Neuronal stem cell (in vitro differentiated cells): Measurements from ENCODE around the gene NOS1.

Experiments
- DNase-seq: peaks from one replicate; pipeline ENCODE4 v3.0.0-alpha.2; 2013; ENCODE audit warnings: low spot score
- H2AFZ ChIP-seq: one replicate; pipeline ENCODE4 v1.6.1; 2013; ENCODE audit warnings: mild to moderate bottlenecking, low read length, inconsistent platforms
- H2AK5ac ChIP-seq: 2 replicates; pipeline ENCODE4 v1.6.1; 2013; ENCODE audit warnings: low read depth, mild to moderate bottlenecking, inconsistent platforms, low read length, moderate library complexity, mixed read lengths
- H2BK120ac ChIP-seq: 2 replicates; pipeline ENCODE4 v1.6.1; 2013; ENCODE audit warnings: low read depth, mild to moderate bottlenecking, inconsistent platforms, low read length, moderate library complexity, mixed read lengths
- H2BK12ac ChIP-seq: one replicate; pipeline ENCODE4 v1.6.1; 2013; ENCODE audit warnings: low read length, inconsistent platforms
- H2BK15ac ChIP-seq: 2 replicates; pipeline ENCODE4 v1.6.1; 2013; ENCODE audit warnings: mild to moderate bottlenecking, low read length, inconsistent platforms, mixed read lengths
- H2BK5ac ChIP-seq: one replicate; pipeline ENCODE4 v1.6.1; 2013; ENCODE audit warnings: inconsistent platforms, mild to moderate bottlenecking, low read length, moderate library complexity
- H3K14ac ChIP-seq: one replicate; pipeline ENCODE4 v1.6.1; 2013; ENCODE audit warnings: low read length, inconsistent platforms
- H3K18ac ChIP-seq: 2 replicates; pipeline ENCODE4 v1.6.1; 2013; ENCODE audit warnings: low read length, inconsistent platforms
- H3K23ac ChIP-seq: 2 replicates; pipeline ENCODE4 v1.6.1; 2013; ENCODE audit warnings: low read depth, mild to moderate bottlenecking, mixed read lengths, low read length, inconsistent platforms; ENCODE audit not compliant: poor library complexity
- H3K27ac ChIP-seq: replicated peaks from 3 replicates; pipeline ENCODE4 v1.5.1; 2013; ENCODE audit warnings: low read length, inconsistent platforms
- H3K27me3 ChIP-seq, 3 experiments: 2 replicates each; pipeline ENCODE4 v1.6.1; 2013; ENCODE audit warnings: low read length in 3 of 3, mild to moderate bottlenecking in 2 of 3, inconsistent platforms in 1 of 3, low read depth in 1 of 3, mixed read lengths in 1 of 3, moderate library complexity in 1 of 3; ENCODE audit not compliant: control insufficient read depth in 3 of 3, insufficient read depth in 3 of 3
- H3K36me3 ChIP-seq, 2 donors: replicated peaks in 1 of 2; 2 replicates each; pipeline ENCODE4 v1.6.1; 2013; ENCODE audit warnings: low read length in 2 of 2; ENCODE audit not compliant: control insufficient read depth in 2 of 2, insufficient read depth in 2 of 2
- H3K4ac ChIP-seq: 2 replicates; pipeline ENCODE4 v1.6.1; 2013; ENCODE audit warnings: inconsistent platforms, mild to moderate bottlenecking, low read length, moderate library complexity
- H3K4me1 ChIP-seq, 2 donors: 1 replicate in 1 of 2; 2 replicates in 1 of 2; pipeline ENCODE4 v1.6.1; 2013; ENCODE audit warnings: low read length in 2 of 2, low read depth in 1 of 2; ENCODE audit not compliant: control insufficient read depth in 2 of 2, insufficient read depth in 1 of 2
- H3K4me2 ChIP-seq: one replicate; pipeline ENCODE4 v1.6.1; 2013; ENCODE audit warnings: mild to moderate bottlenecking, low read length, inconsistent platforms; ENCODE audit not compliant: insufficient read depth, poor library complexity, severe bottlenecking
- H3K4me3 ChIP-seq, 2 donors: 2 replicates each; pipeline ENCODE4 v1.5.1; 2013; ENCODE audit warnings: low read length in 2 of 2, mild to moderate bottlenecking in 2 of 2, inconsistent platforms in 1 of 2, moderate library complexity in 1 of 2
- H3K79me1 ChIP-seq: one replicate; pipeline ENCODE4 v1.6.1; 2013; ENCODE audit warnings: low read depth, mild to moderate bottlenecking, inconsistent platforms, low read length, moderate library complexity
- H3K9ac ChIP-seq: one replicate; pipeline ENCODE4 v1.6.1; 2013; ENCODE audit warnings: mild to moderate bottlenecking, low read depth, low read length, inconsistent platforms; ENCODE audit not compliant: poor library complexity
- H3K9me3 ChIP-seq, 2 donors: replicated peaks in 1 of 2; 2 replicates each; pipeline versions ENCODE3 to v1.6.1; 2013; ENCODE audit warnings: low read length in 2 of 2, mild to moderate bottlenecking in 2 of 2, inconsistent platforms in 1 of 2, low read depth in 1 of 2, mixed read lengths in 1 of 2, moderate library complexity in 1 of 2; ENCODE audit not compliant: control insufficient read depth in 2 of 2, insufficient read depth in 1 of 2
- H4K8ac ChIP-seq: one replicate; pipeline ENCODE4 v1.6.1; 2013; ENCODE audit warnings: low read depth, mild to moderate bottlenecking, inconsistent platforms, low read length, moderate library complexity
- H4K91ac ChIP-seq: one replicate; pipeline ENCODE4 v1.6.1; 2013; ENCODE audit warnings: low read length, low read depth, mild to moderate bottlenecking, inconsistent platforms; ENCODE audit not compliant: poor library complexity
- WGBS, 2 donors: extraction: QIAGEN DNeasy Blood & Tissue Kit; methylation state at CpG; one replicate each; pipeline ENCODE4 v1.1.7; 2013; ENCODE audit warnings: missing lambda C conversion rate in 2 of 2, mixed read lengths in 1 of 2; ENCODE audit not compliant: insufficient read length in 2 of 2, insufficient replicate concordance in 1 of 2; ENCODE audit errors: extremely low coverage in 2 of 2; 5-methylcytosine and 5-hydroxymethylcytosine counted together

NOS1 gene

GRCh38 chr12:117261247-117261646 lies 100.2 kb downstream of the NOS1 start:
- Histone ChIP-seq H3K4ac (no peak overlapping the region), H2AFZ (no peak overlapping the region), H2AK5ac (no peak overlapping the region), H3K9me3 (peaks cover 0 to 2% of the 10 kb centered on the region in 2 donors), H3K27me3 (no peaks in the 10 kb centered on the region), H4K91ac (no peak overlapping the region), H2BK15ac (no peak overlapping the region), H3K4me1 (no peaks in the 10 kb centered on the region), H3K23ac (no peak overlapping the region), H2BK120ac (no peak overlapping the region), H3K79me1 (no peaks in the 10 kb centered on the region), H3K14ac (no peak overlapping the region), H3K4me2 (no peak overlapping the region), H4K8ac (no peak overlapping the region), H3K27ac (no peak overlapping the region), H3K9ac (no peak overlapping the region), H3K36me3 (no peaks in the 10 kb centered on the region), H2BK5ac (no peak overlapping the region), H3K4me3 (no peak overlapping the region), H2BK12ac (no peak overlapping the region), H3K18ac (no peak overlapping the region)
- no CpG with 5 or more reads among the region's 2 CpGs for WGBS, 2 donors
- DNase-seq, result no peak

- H3K27ac ChIP-seq, result no peak overlapping the region
- no peak overlapping the region for H2BK120ac ChIP-seq
- no peak overlapping the region for H2AK5ac ChIP-seq
- H3K14ac ChIP-seq, result no peak overlapping the region
- H3K18ac ChIP-seq, result no peak overlapping the region
- DNase-seq, result no peak
- no peaks in the 10 kb centered on the region for H3K36me3 ChIP-seq
- no peak overlapping the region for H3K4me3 ChIP-seq
- H2BK12ac ChIP-seq, result no peak overlapping the region
- no peak overlapping the region for H2BK15ac ChIP-seq
- no peak overlapping the region for H3K23ac ChIP-seq
- H3K79me1 ChIP-seq, result no peaks in the 10 kb centered on the region
- WGBS, 2 donors, result 100% methylated on average over 1 of the region's 4 CpGs; no CpG with 5 or more reads in 1 of the 2 donors
- H2AFZ ChIP-seq, result no peak overlapping the region
- H4K8ac ChIP-seq, result no peak overlapping the region
- H3K27me3 ChIP-seq, result peaks cover 0 to 3% (median 0%) of the 10 kb centered on the region in 3 experiments
- H4K91ac ChIP-seq, result no peak overlapping the region
- H2BK5ac ChIP-seq, result no peak overlapping the region
- no peak overlapping the region for H3K4ac ChIP-seq
- H3K4me2 ChIP-seq, result no peak overlapping the region
- peaks cover 0 to 1% of the 10 kb centered on the region in 2 donors for H3K9me3 ChIP-seq
- no peaks in the 10 kb centered on the region for H3K4me1 ChIP-seq
- no peak overlapping the region for H3K9ac ChIP-seq
Observed at GRCh38 chr12:117255386-117255785, 106.0 kb downstream of the NOS1 start.

GRCh38 chr12:117243488-117243887 lies 117.9 kb downstream of the NOS1 start:
- H3K14ac ChIP-seq, result no peak overlapping the region
- no peak overlapping the region for H3K27ac ChIP-seq
- no peak overlapping the region for H3K9ac ChIP-seq
- 100% methylated on average over 1 of the region's 1 CpG; no CpG with 5 or more reads in 1 of the 2 donors for WGBS, 2 donors
- no peaks in the 10 kb centered on the region for H3K79me1 ChIP-seq
- H3K18ac ChIP-seq, result no peak overlapping the region
- no peak overlapping the region for H3K23ac ChIP-seq
- H3K4ac ChIP-seq, result no peak overlapping the region
- no peak overlapping the region for H2BK12ac ChIP-seq
- DNase-seq, result no peak
- H3K9me3 ChIP-seq, result no peaks in the 10 kb centered on the region
- H3K4me2 ChIP-seq, result no peak overlapping the region
- H3K4me3 ChIP-seq, result no peak overlapping the region
- no peak overlapping the region for H2AK5ac ChIP-seq
- H2BK120ac ChIP-seq, result no peak overlapping the region
- H2AFZ ChIP-seq, result no peak overlapping the region
- no peak overlapping the region for H4K91ac ChIP-seq
- H3K27me3 ChIP-seq, result peaks cover 0 to 12% (median 0%) of the 10 kb centered on the region in 3 experiments
- no peaks in the 10 kb centered on the region for H3K4me1 ChIP-seq
- no peak overlapping the region for H2BK15ac ChIP-seq
- no peaks in the 10 kb centered on the region for H3K36me3 ChIP-seq
- H2BK5ac ChIP-seq, result no peak overlapping the region
- no peak overlapping the region for H4K8ac ChIP-seq

- H3K18ac ChIP-seq, result no peak overlapping the region
- no peak overlapping the region for H3K14ac ChIP-seq
- no peak overlapping the region for H4K8ac ChIP-seq
- no peak overlapping the region for H3K23ac ChIP-seq
- peaks cover 0 to 19% (median 1%) of the 10 kb centered on the region in 3 experiments for H3K27me3 ChIP-seq
- no peak overlapping the region for H2BK15ac ChIP-seq
- no peak overlapping the region for H2BK12ac ChIP-seq
- H3K4me2 ChIP-seq, result no peak overlapping the region
- no peak overlapping the region for H2AFZ ChIP-seq
- no peak overlapping the region for H3K27ac ChIP-seq
- no peaks in the 10 kb centered on the region for H3K36me3 ChIP-seq
- WGBS, 2 donors, result no CpG with 5 or more reads among the region's 9 CpGs
- H3K9ac ChIP-seq, result no peak overlapping the region
- no peak for DNase-seq
- no peak overlapping the region for H3K4me3 ChIP-seq
- H4K91ac ChIP-seq, result no peak overlapping the region
- H2AK5ac ChIP-seq, result no peak overlapping the region
- no peaks in the 10 kb centered on the region for H3K9me3 ChIP-seq
- H3K4me1 ChIP-seq, result peaks cover 0 to 1% of the 10 kb centered on the region in 2 donors
- no peaks in the 10 kb centered on the region for H3K79me1 ChIP-seq
- no peak overlapping the region for H3K4ac ChIP-seq
- H2BK120ac ChIP-seq, result no peak overlapping the region
- H2BK5ac ChIP-seq, result no peak overlapping the region
Observed at GRCh38 chr12:117241697-117242096, 119.7 kb downstream of the NOS1 start.
